ENCODE results near the gene ASTL. TPM values are rescaled to one million over a fixed set of nuclear protein-coding genes. Genes with fewer than 3 reads are reported as not detected.
A peak's percentile ranks its signal among the peaks of the same experiment; 100 is the strongest.

Gene ASTL
- total and polyA plus RNA-seq, 8 donors, result 0.08 TPM; not detected in 7

- H3K27ac ChIP-seq, result peak overlapping the region in 1 of 5 donors; percentile 49
- intact Hi-C loops (cut with DNase I; ENCODE audit: low total_unique reads), result no loop called here
- peaks cover 0 to 4% (median 0%) of the 10 kb centered on the region in 4 donors for H3K4me1 ChIP-seq
- H3K9me3 ChIP-seq, result peaks cover 0 to 7% (median 3%) of the 10 kb centered on the region in 4 donors
- TF ChIP-seq EP300 (IDR thresholded peaks at IDR 0.05) (no peak), POLR2AphosphoS5 (IDR thresholded peaks at IDR 0.05) (no peak)
- TF ChIP-seq, protein P1, sequence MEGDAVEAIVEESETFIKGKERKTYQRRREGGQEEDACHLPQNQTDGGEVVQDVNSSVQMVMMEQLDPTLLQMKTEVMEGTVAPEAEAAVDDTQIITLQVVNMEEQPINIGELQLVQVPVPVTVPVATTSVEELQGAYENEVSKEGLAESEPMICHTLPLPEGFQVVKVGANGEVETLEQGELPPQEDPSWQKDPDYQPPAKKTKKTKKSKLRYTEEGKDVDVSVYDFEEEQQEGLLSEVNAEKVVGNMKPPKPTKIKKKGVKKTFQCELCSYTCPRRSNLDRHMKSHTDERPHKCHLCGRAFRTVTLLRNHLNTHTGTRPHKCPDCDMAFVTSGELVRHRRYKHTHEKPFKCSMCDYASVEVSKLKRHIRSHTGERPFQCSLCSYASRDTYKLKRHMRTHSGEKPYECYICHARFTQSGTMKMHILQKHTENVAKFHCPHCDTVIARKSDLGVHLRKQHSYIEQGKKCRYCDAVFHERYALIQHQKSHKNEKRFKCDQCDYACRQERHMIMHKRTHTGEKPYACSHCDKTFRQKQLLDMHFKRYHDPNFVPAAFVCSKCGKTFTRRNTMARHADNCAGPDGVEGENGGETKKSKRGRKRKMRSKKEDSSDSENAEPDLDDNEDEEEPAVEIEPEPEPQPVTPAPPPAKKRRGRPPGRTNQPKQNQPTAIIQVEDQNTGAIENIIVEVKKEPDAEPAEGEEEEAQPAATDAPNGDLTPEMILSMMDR (IDR thresholded peaks at IDR 0.05), result no peak
- H3K27me3 ChIP-seq, result no peaks in the 10 kb centered on the region
- DNase-seq, result no peak
- 72 to 79% (median 77%) methylated on average over 9 to 12 of the region's 12 CpGs for WGBS, 5 donors
- no peak overlapping the region for H3K4me3 ChIP-seq
- no peaks in the 10 kb centered on the region for H3K36me3 ChIP-seq
Observed at GRCh38 chr2:96099861-96100798, 38.2 kb downstream of the ASTL start.

- H3K9me3 ChIP-seq, result no peaks in the 10 kb centered on the region
- intact Hi-C loops (cut with DNase I; ENCODE audit: low total_unique reads), result no loop called here
- WGBS, 5 donors, result 74 to 80% (median 78%) methylated on average over 9 to 11 of the region's 11 CpGs
- H3K27ac ChIP-seq, result peak overlapping the region in 2 of 5 donors; percentile 14 to 49
- no peaks in the 10 kb centered on the region for H3K27me3 ChIP-seq
- TF ChIP-seq EP300 (IDR thresholded peaks at IDR 0.05) (no peak), POLR2AphosphoS5 (IDR thresholded peaks at IDR 0.05) (no peak), POLR2A (IDR thresholded peaks at IDR 0.05) (no peak)
- TF ChIP-seq, protein P1 (IDR thresholded peaks at IDR 0.05), result no peak
- H3K36me3 ChIP-seq, result no peaks in the 10 kb centered on the region
- H3K4me3 ChIP-seq, result no peak overlapping the region
- peaks cover 0 to 8% (median 0%) of the 10 kb centered on the region in 4 donors for H3K4me1 ChIP-seq
- peak; percentile 23 to 28 for DNase-seq
Observed at GRCh38 chr2:96098900-96099590, 39.3 kb downstream of the ASTL start.

DNA sequence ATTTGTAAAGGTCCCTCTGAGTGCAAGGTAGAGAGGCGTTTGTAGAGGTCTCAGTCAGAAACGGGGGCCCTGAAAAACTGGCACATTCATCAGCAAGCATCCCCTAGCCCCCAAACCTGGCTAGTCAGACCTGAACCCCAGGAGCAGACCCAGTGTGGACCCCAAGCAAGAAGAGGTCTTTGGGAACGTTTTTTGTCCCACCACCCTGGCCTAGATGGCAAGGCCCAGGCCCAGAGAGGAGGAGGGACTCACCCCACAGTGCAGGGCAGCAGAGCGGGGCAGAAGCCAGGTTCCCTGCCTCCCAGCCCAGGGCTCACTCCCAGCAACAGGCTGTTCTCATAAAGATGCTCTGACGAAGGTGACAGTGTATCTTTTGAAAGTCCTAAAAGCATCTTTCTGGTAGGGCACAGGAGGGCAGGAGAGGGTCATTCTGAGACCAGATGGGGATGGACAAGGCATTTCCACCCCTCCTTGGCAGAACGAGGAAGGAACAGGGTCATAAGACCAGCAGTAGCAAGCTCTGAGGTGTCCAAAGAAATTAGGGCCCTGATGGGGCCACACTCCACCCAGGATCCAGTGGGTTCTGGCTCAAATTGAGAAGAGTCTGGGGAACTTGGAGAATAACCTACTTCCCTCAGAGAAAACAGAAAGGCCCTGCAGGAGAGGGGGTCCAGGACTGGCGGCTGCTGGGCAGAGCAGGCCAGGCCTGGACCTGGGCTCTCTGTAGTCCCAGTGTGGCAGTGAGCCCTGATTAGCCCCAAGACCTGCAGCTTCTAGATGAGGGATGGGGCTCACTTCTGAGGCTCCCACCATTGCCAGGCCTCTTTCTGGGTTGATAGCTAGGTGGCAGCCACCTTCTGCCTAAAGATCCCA, 40.1 kb downstream of the ASTL start:
- Histone ChIP-seq H3K9me3 (no peaks in the 10 kb centered on the region), H3K27ac (peak overlapping the region in 2 of 5 donors; percentile 20 to 49), H3K4me1 (peaks cover 0 to 8% (median 0%) of the 10 kb centered on the region in 4 donors), H3K36me3 (no peaks in the 10 kb centered on the region), H3K27me3 (no peaks in the 10 kb centered on the region), H3K4me3 (no peak overlapping the region)
- intact Hi-C loops (cut with DNase I; ENCODE audit: low total_unique reads), result no loop called here
- 75 to 85% (median 81%) methylated on average over 7 of the region's 7 CpGs for WGBS, 5 donors
- TF ChIP-seq, protein P1 (IDR thresholded peaks at IDR 0.05), result no peak
- TF ChIP-seq POLR2A (IDR thresholded peaks at IDR 0.05) (no peak), EP300 (IDR thresholded peaks at IDR 0.05) (no peak), POLR2AphosphoS5 (IDR thresholded peaks at IDR 0.05) (no peak)
- DNase-seq, result peak; percentile 0 to 18

GRCh38 chr2:96097441-96097840, 40.9 kb downstream of the ASTL start:
- no peak overlapping the region for H3K4me3 ChIP-seq
- no peak for DNase-seq
- intact Hi-C loops (cut with DNase I; ENCODE audit: low total_unique reads), result no loop called here
- H3K36me3 ChIP-seq, result no peaks in the 10 kb centered on the region
- H3K4me1 ChIP-seq, result peaks cover 1 to 10% (median 2%) of the 10 kb centered on the region in 4 donors
- H3K27ac ChIP-seq, result no peak overlapping the region
- WGBS, 5 donors, result 83 to 93% (median 86%) methylated on average over 5 of the region's 5 CpGs
- no peaks in the 10 kb centered on the region for H3K27me3 ChIP-seq
- no peak for TF ChIP-seq EP300 (IDR thresholded peaks at IDR 0.05)
- no peak for TF ChIP-seq POLR2AphosphoS5 (IDR thresholded peaks at IDR 0.05)
- TF ChIP-seq POLR2A (IDR thresholded peaks at IDR 0.05), result no peak
- TF ChIP-seq, protein P1 (IDR thresholded peaks at IDR 0.05), result no peak
- H3K9me3 ChIP-seq, result no peaks in the 10 kb centered on the region
